ENCODE results near the gene MCM9. TPM values are rescaled to one million over a fixed set of nuclear protein-coding genes. Genes with fewer than 3 reads are reported as not detected.

MCM9 gene
- total and polyA plus RNA-seq, 2 of the 13 experiments (the other 11 are each of a cell fraction or from before 2014, with no cell fraction given): 3.8 to 17.2 TPM

GRCh38 chr6:118923035-118923434, 11.9 kb downstream of the MCM9 start (continued):
- TF ChIP-seq ZSCAN22 (CRISPR knock-in tag; IDR thresholded peaks at IDR 0.05): no peak
- TF ChIP-seq ZNF234 (CRISPR knock-in tag; conservative IDR thresholded peaks at IDR 0.05): no peak
- no peak for TF ChIP-seq ZSCAN29 (CRISPR knock-in tag; conservative IDR thresholded peaks at IDR 0.05)
- peak; percentile 34; the same call in 1 of the 2 replicates for TF ChIP-seq BCL6 (CRISPR knock-in tag; IDR thresholded peaks at IDR 0.05)
- no peak for TF ChIP-seq PRDM10 (CRISPR knock-in tag; IDR thresholded peaks at IDR 0.05; ENCODE audit: low read depth)
- no peak for TF ChIP-seq GATAD1 (CRISPR knock-in tag; IDR thresholded peaks at IDR 0.05)
- no peak for TF ChIP-seq ZBTB42 (CRISPR knock-in tag; IDR thresholded peaks at IDR 0.05)
- no peak for TF ChIP-seq SMARCE1 (IDR thresholded peaks at IDR 0.05; ENCODE audit: borderline replicate concordance)
- no peak for TF ChIP-seq ZNF432 (CRISPR knock-in tag; IDR thresholded peaks at IDR 0.05; ENCODE audit: borderline replicate concordance)
- no peak for TF ChIP-seq ZNF275 (CRISPR knock-in tag; IDR thresholded peaks at IDR 0.05; ENCODE audit: borderline replicate concordance)
- no peak for TF ChIP-seq RELA (CRISPR knock-in tag; IDR thresholded peaks at IDR 0.05)
- TF ChIP-seq, protein P1, sequence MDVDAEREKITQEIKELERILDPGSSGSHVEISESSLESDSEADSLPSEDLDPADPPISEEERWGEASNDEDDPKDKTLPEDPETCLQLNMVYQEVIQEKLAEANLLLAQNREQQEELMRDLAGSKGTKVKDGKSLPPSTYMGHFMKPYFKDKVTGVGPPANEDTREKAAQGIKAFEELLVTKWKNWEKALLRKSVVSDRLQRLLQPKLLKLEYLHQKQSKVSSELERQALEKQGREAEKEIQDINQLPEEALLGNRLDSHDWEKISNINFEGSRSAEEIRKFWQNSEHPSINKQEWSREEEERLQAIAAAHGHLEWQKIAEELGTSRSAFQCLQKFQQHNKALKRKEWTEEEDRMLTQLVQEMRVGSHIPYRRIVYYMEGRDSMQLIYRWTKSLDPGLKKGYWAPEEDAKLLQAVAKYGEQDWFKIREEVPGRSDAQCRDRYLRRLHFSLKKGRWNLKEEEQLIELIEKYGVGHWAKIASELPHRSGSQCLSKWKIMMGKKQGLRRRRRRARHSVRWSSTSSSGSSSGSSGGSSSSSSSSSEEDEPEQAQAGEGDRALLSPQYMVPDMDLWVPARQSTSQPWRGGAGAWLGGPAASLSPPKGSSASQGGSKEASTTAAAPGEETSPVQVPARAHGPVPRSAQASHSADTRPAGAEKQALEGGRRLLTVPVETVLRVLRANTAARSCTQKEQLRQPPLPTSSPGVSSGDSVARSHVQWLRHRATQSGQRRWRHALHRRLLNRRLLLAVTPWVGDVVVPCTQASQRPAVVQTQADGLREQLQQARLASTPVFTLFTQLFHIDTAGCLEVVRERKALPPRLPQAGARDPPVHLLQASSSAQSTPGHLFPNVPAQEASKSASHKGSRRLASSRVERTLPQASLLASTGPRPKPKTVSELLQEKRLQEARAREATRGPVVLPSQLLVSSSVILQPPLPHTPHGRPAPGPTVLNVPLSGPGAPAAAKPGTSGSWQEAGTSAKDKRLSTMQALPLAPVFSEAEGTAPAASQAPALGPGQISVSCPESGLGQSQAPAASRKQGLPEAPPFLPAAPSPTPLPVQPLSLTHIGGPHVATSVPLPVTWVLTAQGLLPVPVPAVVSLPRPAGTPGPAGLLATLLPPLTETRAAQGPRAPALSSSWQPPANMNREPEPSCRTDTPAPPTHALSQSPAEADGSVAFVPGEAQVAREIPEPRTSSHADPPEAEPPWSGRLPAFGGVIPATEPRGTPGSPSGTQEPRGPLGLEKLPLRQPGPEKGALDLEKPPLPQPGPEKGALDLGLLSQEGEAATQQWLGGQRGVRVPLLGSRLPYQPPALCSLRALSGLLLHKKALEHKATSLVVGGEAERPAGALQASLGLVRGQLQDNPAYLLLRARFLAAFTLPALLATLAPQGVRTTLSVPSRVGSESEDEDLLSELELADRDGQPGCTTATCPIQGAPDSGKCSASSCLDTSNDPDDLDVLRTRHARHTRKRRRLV (CRISPR knock-in tag; IDR thresholded peaks at IDR 0.05): no peak
- no peak for TF ChIP-seq ZNF12 (CRISPR knock-in tag; IDR thresholded peaks at IDR 0.05)
- TF ChIP-seq, protein P2, sequence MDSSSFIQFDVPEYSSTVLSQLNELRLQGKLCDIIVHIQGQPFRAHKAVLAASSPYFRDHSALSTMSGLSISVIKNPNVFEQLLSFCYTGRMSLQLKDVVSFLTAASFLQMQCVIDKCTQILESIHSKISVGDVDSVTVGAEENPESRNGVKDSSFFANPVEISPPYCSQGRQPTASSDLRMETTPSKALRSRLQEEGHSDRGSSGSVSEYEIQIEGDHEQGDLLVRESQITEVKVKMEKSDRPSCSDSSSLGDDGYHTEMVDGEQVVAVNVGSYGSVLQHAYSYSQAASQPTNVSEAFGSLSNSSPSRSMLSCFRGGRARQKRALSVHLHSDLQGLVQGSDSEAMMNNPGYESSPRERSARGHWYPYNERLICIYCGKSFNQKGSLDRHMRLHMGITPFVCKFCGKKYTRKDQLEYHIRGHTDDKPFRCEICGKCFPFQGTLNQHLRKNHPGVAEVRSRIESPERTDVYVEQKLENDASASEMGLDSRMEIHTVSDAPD (CRISPR knock-in tag; IDR thresholded peaks at IDR 0.05): no peak
- TF ChIP-seq, protein P3, sequence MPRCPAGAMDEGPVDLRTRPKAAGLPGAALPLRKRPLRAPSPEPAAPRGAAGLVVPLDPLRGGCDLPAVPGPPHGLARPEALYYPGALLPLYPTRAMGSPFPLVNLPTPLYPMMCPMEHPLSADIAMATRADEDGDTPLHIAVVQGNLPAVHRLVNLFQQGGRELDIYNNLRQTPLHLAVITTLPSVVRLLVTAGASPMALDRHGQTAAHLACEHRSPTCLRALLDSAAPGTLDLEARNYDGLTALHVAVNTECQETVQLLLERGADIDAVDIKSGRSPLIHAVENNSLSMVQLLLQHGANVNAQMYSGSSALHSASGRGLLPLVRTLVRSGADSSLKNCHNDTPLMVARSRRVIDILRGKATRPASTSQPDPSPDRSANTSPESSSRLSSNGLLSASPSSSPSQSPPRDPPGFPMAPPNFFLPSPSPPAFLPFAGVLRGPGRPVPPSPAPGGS (CRISPR knock-in tag; IDR thresholded peaks at IDR 0.05): no peak
- no peak for TF ChIP-seq ZBTB7B (CRISPR knock-in tag; IDR thresholded peaks at IDR 0.05)
- TF ChIP-seq EP300 (IDR thresholded peaks at IDR 0.05; ENCODE audit: low read depth in 2 of 2, low read length in 2 of 2): no peak
- TF ChIP-seq EP300 (CRISPR knock-in tag; IDR thresholded peaks at IDR 0.05; ENCODE audit: borderline replicate concordance): no peak
